Mesothelial cell of epicardium (in vitro differentiated cells): ENCODE measurements around the gene CTNNA1. TPM values are rescaled to one million over a fixed set of nuclear protein-coding genes. Genes with fewer than 3 reads are reported as not detected.
A peak's percentile ranks its signal among the peaks of the same experiment; 100 is the strongest.
"Not testable (repeated sequence)": the region's sequence is repeated elsewhere in the genome, so short reads cannot be mapped to it uniquely, and the experiment has no call there.

Source experiments
- DNase-seq, 2 experiments: peaks; one replicate each; pipeline ENCODE4 v3.0.0; 2021; ENCODE audit warnings: low spot score in 2 of 2; ENCODE audit not compliant: unreplicated experiment in 2 of 2
- H3K27ac Mint-ChIP-seq: 2 replicates; pipeline ENCODE4 v1.8.0; 2021; ENCODE audit warnings: mixed read lengths
- H3K27me3 Mint-ChIP-seq: 2 replicates; pipeline ENCODE4 v1.8.0; 2021; ENCODE audit warnings: low read depth, mixed read lengths
- H3K36me3 Mint-ChIP-seq: 2 replicates; pipeline ENCODE4 v1.8.0; 2021; ENCODE audit warnings: mixed read lengths
- H3K4me1 Mint-ChIP-seq: 2 replicates; pipeline ENCODE4 v1.8.0; 2021; ENCODE audit warnings: mixed read lengths
- H3K4me3 Mint-ChIP-seq: 2 replicates; pipeline ENCODE4 v1.8.0; 2021; ENCODE audit warnings: mild to moderate bottlenecking, moderate library complexity, mixed read lengths
- H3K9me3 Mint-ChIP-seq: 2 replicates; pipeline ENCODE4 v1.8.0; 2021; ENCODE audit warnings: mixed read lengths
- CTCF ChIP-seq: fragments of 200-600 bp; sonication (generic); IDR thresholded peaks from one replicate; pipeline ENCODE4 v1.5.0; 2021; ENCODE audit warnings: antibody characterized with exemption; ENCODE audit not compliant: unreplicated experiment
- total RNA-seq: library from RNA; stranded (reverse); gene quantifications from 3 replicates; pipeline ENCODE4 v1.2.1, GENCODE V29; 2021

The CTNNA1 gene
- total RNA-seq, 1 donor from 2014 or later, result 427 TPM

- DNase-seq, result no peak
- Mint-ChIP-seq H3K4me3 (no peak overlapping the region), H3K27ac (no peak overlapping the region), H3K36me3 (no peaks in the 10 kb centered on the region), H3K4me1 (peaks cover 37% of the 10 kb centered on the region), H3K9me3 (no peaks in the 10 kb centered on the region), H3K27me3 (no peaks in the 10 kb centered on the region)
- TF ChIP-seq CTCF, result no peak
Observed at GRCh38 chr5:138713247-138713646, 40.0 kb upstream of the CTNNA1 start.

GRCh38 chr5:138714694-138715093 is 38.5 kb upstream of the CTNNA1 start:
- H3K27me3 Mint-ChIP-seq, result no peaks in the 10 kb centered on the region
- DNase-seq, result no peak
- H3K4me1 Mint-ChIP-seq, result peaks cover 27% of the 10 kb centered on the region
- H3K27ac Mint-ChIP-seq, result peak overlapping the region; percentile 39
- no peak for TF ChIP-seq CTCF
- no peaks in the 10 kb centered on the region for H3K9me3 Mint-ChIP-seq
- H3K4me3 Mint-ChIP-seq, result no peak overlapping the region
- no peaks in the 10 kb centered on the region for H3K36me3 Mint-ChIP-seq

GRCh38 chr5:138715931-138716432 is 37.2 kb upstream of the CTNNA1 start:
- H3K9me3 Mint-ChIP-seq, H3K36me3 Mint-ChIP-seq, H3K4me3 Mint-ChIP-seq, H3K27me3 Mint-ChIP-seq, DNase-seq: not testable (repeated sequence)
- H3K27ac Mint-ChIP-seq, result peak overlapping the region; percentile 89
- peaks cover 31% of the 10 kb centered on the region for H3K4me1 Mint-ChIP-seq

GRCh38 chr5:138716456-138716924 is 36.7 kb upstream of the CTNNA1 start:
- peak in 1 of 2 experiments; percentile 46 for DNase-seq
- Mint-ChIP-seq H3K9me3 (no peaks in the 10 kb centered on the region), H3K4me3 (no peak overlapping the region), H3K4me1 (peaks cover 31% of the 10 kb centered on the region), H3K36me3 (no peaks in the 10 kb centered on the region), H3K27ac (peak overlapping the region; percentile 89), H3K27me3 (no peaks in the 10 kb centered on the region)
- no peak for TF ChIP-seq CTCF

GRCh38 chr5:138717399-138717798 is 35.8 kb upstream of the CTNNA1 start:
- DNase-seq, result no peak
- Mint-ChIP-seq H3K27ac (peak overlapping the region; percentile 89), H3K4me1 (peaks cover 37% of the 10 kb centered on the region), H3K4me3 (no peak overlapping the region), H3K9me3 (no peaks in the 10 kb centered on the region), H3K27me3 (no peaks in the 10 kb centered on the region), H3K36me3 (no peaks in the 10 kb centered on the region)
- TF ChIP-seq CTCF, result no peak

- H3K36me3 Mint-ChIP-seq, result no peaks in the 10 kb centered on the region
- no peak for DNase-seq
- H3K9me3 Mint-ChIP-seq, result no peaks in the 10 kb centered on the region
- no peaks in the 10 kb centered on the region for H3K27me3 Mint-ChIP-seq
- H3K4me3 Mint-ChIP-seq, result no peak overlapping the region
- TF ChIP-seq CTCF, result no peak
- peak overlapping the region; percentile 66 for H3K27ac Mint-ChIP-seq
- H3K4me1 Mint-ChIP-seq, result peaks cover 51% of the 10 kb centered on the region
Observed at GRCh38 chr5:138719811-138720210, 33.4 kb upstream of the CTNNA1 start.
